GM21528 (cell line): ENCODE data around the gene C10orf71.

Experiments used
- ATAC-seq: cut with Tn5 transposase; IDR thresholded peaks from one replicate; pipeline ENCODE4 v1.9.1; 2021; ENCODE audit warnings: mild to moderate bottlenecking, moderate library complexity; ENCODE audit not compliant: unreplicated experiment, low FRiP score

C10orf71 gene

GRCh38 chr10:49293208-49293603 is 5.8 kb upstream of the C10orf71 start:
- ATAC-seq: no peak

- no peak for ATAC-seq
These were observed 4.2 kb upstream of the C10orf71 start for GRCh38 chr10:49294731-49295130.

- ATAC-seq: no peak
These were observed 3.7 kb upstream of the C10orf71 start for GRCh38 chr10:49295297-49295696.

GRCh38 chr10:49296382-49296781 is 2.6 kb upstream of the C10orf71 start:
- ATAC-seq: no peak

GRCh38 chr10:49296836-49297235 is 2.1 kb upstream of the C10orf71 start:
- no peak for ATAC-seq

- ATAC-seq: no peak
These were observed 926 bp upstream of the C10orf71 start for GRCh38 chr10:49297818-49298670.

- no peak for ATAC-seq
These were observed 343 bp upstream of the C10orf71 start for GRCh38 chr10:49298671-49298982.

GRCh38 chr10:49299816-49300139 is 808 bp downstream of the C10orf71 start:
- peak; percentile 54 for ATAC-seq

- ATAC-seq: peak; percentile 84
These were observed 1.4 kb downstream of the C10orf71 start for GRCh38 chr10:49300140-49300974.

GRCh38 chr10:49301302-49301701 is 2.3 kb downstream of the C10orf71 start:
- no peak for ATAC-seq

- no peak for ATAC-seq
These were observed 3.1 kb downstream of the C10orf71 start for GRCh38 chr10:49302088-49302487.

- ATAC-seq: no peak
These were observed 4.7 kb downstream of the C10orf71 start for GRCh38 chr10:49303711-49304110.

- no peak for ATAC-seq
These were observed 5.2 kb downstream of the C10orf71 start for GRCh38 chr10:49304137-49304536.

GRCh38 chr10:49307921-49308320 is 9.0 kb downstream of the C10orf71 start:
- no peak for ATAC-seq

- ATAC-seq: no peak
These were observed 9.9 kb downstream of the C10orf71 start for GRCh38 chr10:49308881-49309280.

GRCh38 chr10:49309691-49310411 is 10.9 kb downstream of the C10orf71 start:
- peak; percentile 48 for ATAC-seq

- ATAC-seq: no peak
These were observed 11.5 kb downstream of the C10orf71 start for GRCh38 chr10:49310460-49310859.

GRCh38 chr10:49310901-49311554 is 12.1 kb downstream of the C10orf71 start:
- no peak for ATAC-seq

- no peak for ATAC-seq
These were observed 12.7 kb downstream of the C10orf71 start for GRCh38 chr10:49311555-49312236.

GRCh38 chr10:49312246-49312869 is 13.4 kb downstream of the C10orf71 start:
- ATAC-seq: no peak
